T-helper 17 cell (primary cell): ENCODE results near the gene SMIM10L1. TPM values are rescaled to one million over a fixed set of nuclear protein-coding genes. Genes with fewer than 3 reads are reported as not detected.

Experiments used
- ATAC-seq: fragments of 150-1000 bp; cut with Tn5 transposase; 2 replicates; pipeline ENCODE4 v1.10.0; 2021; ENCODE audit warnings: mild to moderate bottlenecking, moderate library complexity
- DNase-seq, 3 donors: peaks; one replicate each; pipeline versions ENCODE4 v3.0.0 to v3.0.0-alpha.2; 2020 to 2021
- H3K9me3 ChIP-seq: one replicate; pipeline ENCODE4 v1.7.0; 2013; ENCODE audit warnings: low read length, mild to moderate bottlenecking; ENCODE audit not compliant: control insufficient read depth, poor library complexity, severe bottlenecking
- H3K27ac Mint-ChIP-seq: one replicate; pipeline ENCODE4 v1.8.0; 2022; ENCODE audit warnings: mild to moderate bottlenecking, moderate library complexity, mixed read lengths
- H3K27me3 Mint-ChIP-seq: one replicate; pipeline ENCODE4 v1.8.0; 2022; ENCODE audit warnings: mixed read lengths
- H3K36me3 Mint-ChIP-seq: one replicate; pipeline ENCODE4 v1.8.0; 2022; ENCODE audit warnings: low read depth, mixed read lengths
- H3K4me1 Mint-ChIP-seq: one replicate; pipeline ENCODE4 v1.8.0; 2022; ENCODE audit warnings: mild to moderate bottlenecking, mixed read lengths
- H3K4me3 Mint-ChIP-seq: one replicate; pipeline ENCODE4 v1.8.0; 2022; ENCODE audit warnings: mild to moderate bottlenecking, moderate library complexity, mixed read lengths
- total RNA-seq, 4 donors: library from RNA in 2 of 4; stranded (reverse) in 2 of 4; gene quantifications; one replicate each; pipeline ENCODE4 v1.2.3 and lab custom pipeline; 2022 to 2026

The SMIM10L1 gene
- total RNA-seq (1 to 10 TPM; 9.1 to 9.2 TPM), total RNA-seq (lab: John Stamatoyannopoulos, UW) (27.4 to 37.9 reads per million in 2 donors)

- Mint-ChIP-seq H3K4me3 (peak within 1 kb of the TSS; percentile 99), H3K36me3 (peaks cover 7% of the 10 kb centered on the region), H3K27me3 (no peaks in the 10 kb centered on the region), H3K4me1 (peaks cover 55% of the 10 kb centered on the region), H3K27ac (peak within 1 kb of the TSS; percentile 99)
- H3K9me3 ChIP-seq = no peaks in the 10 kb centered on the region
- ATAC-seq (peak; percentile 96), DNase-seq (peak; percentile 74 to 84 (median 77))
These were observed at the start of gene SMIM10L1 for GRCh38 chr12:11171145-11171968. Gene SMIM10L1 (plus strand): TSS chr12:11171194. CDS start chr12:11171357, 163 bp downstream.

GRCh38 chr12:11130382-11130781 is 40.6 kb upstream of the SMIM10L1 start:
- no peak for DNase-seq
- peaks cover 2% of the 10 kb centered on the region for H3K36me3 Mint-ChIP-seq
- no peaks in the 10 kb centered on the region for H3K27me3 Mint-ChIP-seq
- no peak overlapping the region for H3K4me3 Mint-ChIP-seq
- no peak overlapping the region for H3K27ac Mint-ChIP-seq
- H3K9me3 ChIP-seq = no peaks in the 10 kb centered on the region
- ATAC-seq = no peak
- peaks cover 22% of the 10 kb centered on the region for H3K4me1 Mint-ChIP-seq

- Mint-ChIP-seq H3K36me3 (peaks cover 2% of the 10 kb centered on the region), H3K4me3 (no peak overlapping the region), H3K27ac (no peak overlapping the region), H3K4me1 (peaks cover 23% of the 10 kb centered on the region), H3K27me3 (no peaks in the 10 kb centered on the region)
- ATAC-seq = no peak
- no peaks in the 10 kb centered on the region for H3K9me3 ChIP-seq
- no peak for DNase-seq
These were observed 40.0 kb upstream of the SMIM10L1 start for GRCh38 chr12:11130999-11131398.

- no peak for DNase-seq
- ATAC-seq = no peak
- H3K36me3 Mint-ChIP-seq = peaks cover 2% of the 10 kb centered on the region
- no peak overlapping the region for H3K27ac Mint-ChIP-seq
- peaks cover 26% of the 10 kb centered on the region for H3K4me1 Mint-ChIP-seq
- H3K27me3 Mint-ChIP-seq = no peaks in the 10 kb centered on the region
- no peak overlapping the region for H3K4me3 Mint-ChIP-seq
- H3K9me3 ChIP-seq = no peaks in the 10 kb centered on the region
These were observed 37.8 kb upstream of the SMIM10L1 start for GRCh38 chr12:11133162-11133561.

- ATAC-seq = no peak
- DNase-seq = no peak
- H3K27ac Mint-ChIP-seq = no peak overlapping the region
- H3K9me3 ChIP-seq = no peaks in the 10 kb centered on the region
- H3K4me3 Mint-ChIP-seq = no peak overlapping the region
- H3K4me1 Mint-ChIP-seq = peaks cover 26% of the 10 kb centered on the region
- H3K27me3 Mint-ChIP-seq = no peaks in the 10 kb centered on the region
- peaks cover 2% of the 10 kb centered on the region for H3K36me3 Mint-ChIP-seq
These were observed 37.2 kb upstream of the SMIM10L1 start for GRCh38 chr12:11133816-11134215.

- ATAC-seq (no peak), DNase-seq (no peak)
- Mint-ChIP-seq H3K4me3 (no peak within 1 kb of the TSS), H3K27ac (peak within 1 kb of the TSS; percentile 74), H3K27me3 (no peaks in the 10 kb centered on the region), H3K4me1 (peaks cover 26% of the 10 kb centered on the region), H3K36me3 (peaks cover 2% of the 10 kb centered on the region)
- H3K9me3 ChIP-seq = no peaks in the 10 kb centered on the region
These were observed 36.7 kb upstream of the SMIM10L1 start, which contains the start of gene TAS2R30 for GRCh38 chr12:11134305-11134704. Gene TAS2R30 (minus strand): TSS chr12:11134644. CDS start chr12:11134244, 400 bp downstream.

GRCh38 chr12:11136075-11136474 is 34.9 kb upstream of the SMIM10L1 start:
- Mint-ChIP-seq H3K27me3 (no peaks in the 10 kb centered on the region), H3K36me3 (peaks cover 2% of the 10 kb centered on the region), H3K4me1 (peaks cover 24% of the 10 kb centered on the region), H3K27ac (no peak overlapping the region), H3K4me3 (no peak overlapping the region)
- H3K9me3 ChIP-seq = no peaks in the 10 kb centered on the region
- ATAC-seq (no peak), DNase-seq (no peak)

GRCh38 chr12:11143352-11143751 is 27.6 kb upstream of the SMIM10L1 start:
- no peak overlapping the region for H3K27ac Mint-ChIP-seq
- no peak for DNase-seq
- no peaks in the 10 kb centered on the region for H3K9me3 ChIP-seq
- no peak for ATAC-seq
- peaks cover 2% of the 10 kb centered on the region for H3K36me3 Mint-ChIP-seq
- no peaks in the 10 kb centered on the region for H3K27me3 Mint-ChIP-seq
- H3K4me3 Mint-ChIP-seq = no peak overlapping the region
- peaks cover 5% of the 10 kb centered on the region for H3K4me1 Mint-ChIP-seq

- no peaks in the 10 kb centered on the region for H3K9me3 ChIP-seq
- no peaks in the 10 kb centered on the region for H3K27me3 Mint-ChIP-seq
- H3K4me1 Mint-ChIP-seq = peaks cover 8% of the 10 kb centered on the region
- no peak overlapping the region for H3K27ac Mint-ChIP-seq
- H3K36me3 Mint-ChIP-seq = peaks cover 2% of the 10 kb centered on the region
- DNase-seq (no peak), ATAC-seq (no peak)
- H3K4me3 Mint-ChIP-seq = no peak overlapping the region
These were observed 26.7 kb upstream of the SMIM10L1 start for GRCh38 chr12:11144297-11144696.

GRCh38 chr12:11147420-11147819 is 23.6 kb upstream of the SMIM10L1 start:
- Mint-ChIP-seq H3K4me3 (no peak overlapping the region), H3K27ac (no peak overlapping the region), H3K36me3 (no peaks in the 10 kb centered on the region), H3K27me3 (no peaks in the 10 kb centered on the region), H3K4me1 (peaks cover 6% of the 10 kb centered on the region)
- ATAC-seq = no peak
- no peaks in the 10 kb centered on the region for H3K9me3 ChIP-seq
- DNase-seq = no peak

GRCh38 chr12:11150832-11151231 is 20.2 kb upstream of the SMIM10L1 start:
- Mint-ChIP-seq H3K4me1 (peaks cover 2% of the 10 kb centered on the region), H3K36me3 (no peaks in the 10 kb centered on the region), H3K27ac (no peak overlapping the region), H3K27me3 (no peaks in the 10 kb centered on the region), H3K4me3 (no peak overlapping the region)
- no peak for DNase-seq
- ATAC-seq = no peak
- no peaks in the 10 kb centered on the region for H3K9me3 ChIP-seq

- Mint-ChIP-seq H3K36me3 (no peaks in the 10 kb centered on the region), H3K4me3 (no peak overlapping the region), H3K27ac (no peak overlapping the region), H3K27me3 (no peaks in the 10 kb centered on the region), H3K4me1 (peaks cover 2% of the 10 kb centered on the region)
- no peak for ATAC-seq
- H3K9me3 ChIP-seq = no peaks in the 10 kb centered on the region
- no peak for DNase-seq
These were observed 18.3 kb upstream of the SMIM10L1 start for GRCh38 chr12:11152725-11153124.

- no peaks in the 10 kb centered on the region for H3K9me3 ChIP-seq
- Mint-ChIP-seq H3K4me3 (no peak overlapping the region), H3K27me3 (no peaks in the 10 kb centered on the region), H3K36me3 (peaks cover 2% of the 10 kb centered on the region), H3K4me1 (peaks cover 7% of the 10 kb centered on the region), H3K27ac (no peak overlapping the region)
- DNase-seq = no peak
- ATAC-seq = no peak
These were observed 16.5 kb upstream of the SMIM10L1 start for GRCh38 chr12:11154400-11154925.
